ENCODE data around the gene CT45A3.
"Not testable (repeated sequence)": the region's sequence is repeated elsewhere in the genome, so short reads cannot be mapped to it uniquely, and the experiment has no call there.

DNA sequence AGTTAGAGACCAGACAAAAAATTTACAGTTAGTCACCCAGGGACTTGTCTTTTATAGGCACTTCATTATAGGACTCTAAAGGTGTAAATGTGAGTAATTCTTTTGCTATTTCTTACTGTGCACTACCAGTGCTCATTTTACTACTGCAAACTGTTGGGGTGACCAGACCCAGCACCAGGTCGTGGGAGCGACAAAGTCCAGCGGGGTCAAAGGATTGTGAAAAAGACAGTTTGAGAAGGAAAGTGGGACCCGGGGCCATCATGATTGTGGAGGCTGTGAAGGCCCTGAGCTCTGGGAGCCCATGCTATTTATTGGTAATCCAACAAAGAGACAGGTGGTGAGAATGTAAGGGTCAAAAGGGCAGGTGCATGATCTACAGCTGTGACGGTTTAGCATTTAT lies 33.3 kb downstream of the CT45A3 start:
- not testable (repeated sequence) for TF ChIP-seq CTCF, POLR2A, POLR2AphosphoS5, EP300 (IDR thresholded peaks at IDR 0.05)

Measured in suprapubic skin (tissue), 4 donors.